GM23248 (cell line): ENCODE measurements around the gene HS3ST3B1.

Experiments used
- EZH2 ChIP-seq: fragments of 200-600 bp; sonication (generic); IDR thresholded peaks from 2 replicates; pipeline ENCODE4 v1.6.1; 2018; ENCODE audit warnings: antibody characterized with exemption, mild to moderate bottlenecking; ENCODE audit not compliant: insufficient read depth, poor library complexity, severe bottlenecking
- EZH2phosphoT487 ChIP-seq: fragments of 200-600 bp; sonication (generic); IDR thresholded peaks from 2 replicates; pipeline ENCODE4 v1.6.1; 2018; ENCODE audit warnings: antibody characterized with exemption, moderate library complexity, mild to moderate bottlenecking, low read depth; ENCODE audit not compliant: insufficient read depth

GRCh38 chr17:14336418-14336817 lies 35.5 kb downstream of the HS3ST3B1 start:
- TF ChIP-seq EZH2 (no peak), EZH2phosphoT487 (no peak)
